ENCODE measurements around the gene ESPNL.

ESPNL gene

DNA sequence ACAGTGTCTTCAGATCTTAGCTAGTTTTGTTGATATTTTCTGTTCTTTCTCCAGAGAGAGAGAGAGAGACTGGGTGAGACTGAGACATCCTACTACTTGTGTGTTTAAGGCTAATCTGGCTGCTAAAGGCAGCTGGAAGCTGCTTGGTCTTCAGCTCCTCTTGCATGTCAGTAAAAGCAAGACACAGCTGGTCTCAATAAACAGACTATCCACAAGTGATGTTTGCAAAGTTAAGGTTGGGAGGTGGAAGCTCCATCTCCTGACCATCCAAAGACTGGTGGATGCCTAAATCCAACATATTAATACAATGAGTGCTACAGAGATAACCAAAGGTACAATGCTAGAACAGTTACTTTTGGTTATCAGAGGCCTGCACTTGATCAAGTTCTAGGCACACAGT is 76.5 kb downstream of the ESPNL start:
- no peak for DNase-seq

DNA sequence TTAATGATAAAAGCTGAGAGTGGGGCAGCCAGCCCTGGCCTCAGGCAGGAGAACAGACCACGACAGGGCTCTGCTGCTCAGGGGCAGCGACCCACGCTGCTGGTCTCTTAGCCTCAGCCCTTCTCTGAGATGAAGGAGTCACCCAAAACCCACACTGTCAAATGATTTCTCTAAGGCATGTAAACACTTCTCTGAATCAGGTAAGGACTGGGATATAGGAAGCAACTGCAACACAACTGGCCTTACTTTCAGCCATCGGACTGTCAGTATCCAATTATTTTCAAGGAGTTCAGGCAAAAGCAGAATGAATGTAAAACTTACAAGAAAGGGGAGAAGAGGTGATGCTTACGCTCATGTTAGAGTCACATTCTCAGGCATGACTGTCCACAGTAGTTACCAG is 80.4 kb downstream of the ESPNL start:
- DNase-seq = no peak

GRCh38 chr2:238182362-238182761 is 82.2 kb downstream of the ESPNL start:
- DNase-seq = no peak

Measured in NCI-H82 (cell line).